Osteocyte (in vitro differentiated cells): ENCODE measurements around the gene POLH. TPM values are rescaled to one million over a fixed set of nuclear protein-coding genes. Genes with fewer than 3 reads are reported as not detected.

Source experiments
- DNase-seq: peaks from one replicate; pipeline ENCODE4 v3.0.0; 2021; ENCODE audit warnings: mixed read lengths; ENCODE audit not compliant: unreplicated experiment; ENCODE audit errors: extremely low spot score
- H3K27ac Mint-ChIP-seq: one replicate; pipeline ENCODE4 v1.8.0; 2021; ENCODE audit warnings: mild to moderate bottlenecking, mixed read lengths; ENCODE audit not compliant: unreplicated experiment
- H3K27me3 Mint-ChIP-seq: one replicate; pipeline ENCODE4 v1.8.0; 2021; ENCODE audit warnings: mixed read lengths; ENCODE audit not compliant: unreplicated experiment
- H3K36me3 Mint-ChIP-seq: one replicate; pipeline ENCODE4 v1.8.0; 2021; ENCODE audit warnings: mixed read lengths; ENCODE audit not compliant: unreplicated experiment
- H3K4me1 Mint-ChIP-seq: one replicate; pipeline ENCODE4 v1.8.0; 2021; ENCODE audit warnings: mixed read lengths; ENCODE audit not compliant: unreplicated experiment
- H3K4me3 Mint-ChIP-seq: one replicate; pipeline ENCODE4 v1.8.0; 2021; ENCODE audit warnings: mild to moderate bottlenecking, moderate library complexity, mixed read lengths; ENCODE audit not compliant: unreplicated experiment
- H3K9me3 Mint-ChIP-seq: one replicate; pipeline ENCODE4 v1.8.0; 2021; ENCODE audit warnings: mixed read lengths; ENCODE audit not compliant: unreplicated experiment
- CTCF ChIP-seq: fragments of 200-600 bp; sonication (generic); IDR thresholded peaks from 2 replicates; pipeline ENCODE4 v1.5.0; 2021; ENCODE audit warnings: antibody characterized with exemption, mild to moderate bottlenecking, moderate library complexity
- total RNA-seq: library from RNA; stranded (reverse); gene quantifications from 2 replicates; pipeline ENCODE4 v1.2.1, GENCODE V29; 2021

Gene POLH
- total RNA-seq, 1 donor from 2014 or later: 27.7 TPM

DNA sequence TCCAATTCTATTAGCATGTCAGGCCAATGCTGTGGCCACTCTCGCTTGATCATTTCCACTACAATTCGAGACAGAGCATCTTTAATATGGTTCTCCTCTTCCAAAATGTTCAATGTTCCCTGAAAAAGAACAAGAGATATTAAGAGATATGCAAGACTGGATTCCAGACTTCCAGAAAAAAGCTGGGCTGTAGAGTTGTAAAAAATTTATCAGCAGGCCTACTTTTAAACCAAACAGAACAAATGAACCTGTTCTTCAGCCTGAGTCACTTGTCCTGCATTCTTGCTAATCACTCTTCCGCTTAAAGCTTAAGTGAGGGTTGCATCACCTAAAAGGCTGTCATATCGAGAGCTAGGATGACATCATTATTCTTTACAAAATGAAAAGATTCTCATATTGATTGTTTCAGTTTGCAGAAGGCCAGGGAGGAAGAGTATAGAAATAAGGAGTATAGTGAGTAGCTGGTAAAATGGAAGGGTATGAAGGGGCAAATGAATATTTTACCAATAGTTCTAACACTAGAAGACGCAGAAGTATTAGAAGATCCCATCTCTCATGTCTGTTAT is 5.0 kb upstream of the POLH start:
- Mint-ChIP-seq H3K27ac (no peak overlapping the region), H3K36me3 (peaks cover 30% of the 10 kb centered on the region), H3K27me3 (no peaks in the 10 kb centered on the region), H3K9me3 (no peaks in the 10 kb centered on the region), H3K4me3 (no peak overlapping the region), H3K4me1 (peaks cover 8% of the 10 kb centered on the region)
- no peak for TF ChIP-seq CTCF
- no peak for DNase-seq

DNA sequence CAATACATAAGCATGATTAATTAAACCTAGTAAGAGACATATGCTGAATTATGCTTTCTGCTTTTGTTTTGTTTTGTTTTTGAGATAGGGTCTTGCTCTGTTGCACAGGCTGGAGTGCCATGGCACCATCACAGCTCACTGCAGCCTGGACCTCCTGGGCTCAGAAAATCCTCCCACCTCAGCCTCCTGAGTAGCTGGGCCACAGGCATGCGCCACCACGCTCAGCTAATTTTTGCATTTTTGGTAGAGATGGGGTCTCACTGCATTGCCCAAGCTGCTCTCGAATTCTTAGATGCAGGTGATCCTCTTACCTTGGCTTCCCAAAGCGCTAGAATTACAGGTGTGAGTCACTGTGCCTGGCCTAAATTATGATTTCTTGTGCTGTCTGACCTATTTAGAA is 4.0 kb upstream of the POLH start:
- H3K27ac Mint-ChIP-seq: no peak overlapping the region
- no peak for DNase-seq
- H3K27me3 Mint-ChIP-seq: no peaks in the 10 kb centered on the region
- H3K36me3 Mint-ChIP-seq: peaks cover 28% of the 10 kb centered on the region
- no peak for TF ChIP-seq CTCF
- peaks cover 11% of the 10 kb centered on the region for H3K4me1 Mint-ChIP-seq
- no peak overlapping the region for H3K4me3 Mint-ChIP-seq
- H3K9me3 Mint-ChIP-seq: no peaks in the 10 kb centered on the region

GRCh38 chr6:43575105-43575771 is 747 bp upstream of the POLH start:
- Mint-ChIP-seq H3K27me3 (no peaks in the 10 kb centered on the region), H3K4me3 (peak overlapping the region; percentile 96), H3K36me3 (peaks cover 19% of the 10 kb centered on the region), H3K4me1 (peaks cover 32% of the 10 kb centered on the region), H3K9me3 (no peaks in the 10 kb centered on the region), H3K27ac (peak overlapping the region; percentile 72)
- no peak for TF ChIP-seq CTCF
- DNase-seq: no peak

- peaks cover 10% of the 10 kb centered on the region for H3K36me3 Mint-ChIP-seq
- H3K9me3 Mint-ChIP-seq: no peaks in the 10 kb centered on the region
- peak overlapping the region; percentile 71 for H3K27ac Mint-ChIP-seq
- no peaks in the 10 kb centered on the region for H3K27me3 Mint-ChIP-seq
- TF ChIP-seq CTCF: no peak
- peaks cover 32% of the 10 kb centered on the region for H3K4me1 Mint-ChIP-seq
- no peak overlapping the region for H3K4me3 Mint-ChIP-seq
- DNase-seq: no peak
Observed at GRCh38 chr6:43578748-43579147, 2.8 kb downstream of the POLH start.

GRCh38 chr6:43579171-43579570 is 3.2 kb downstream of the POLH start:
- peaks cover 11% of the 10 kb centered on the region for H3K36me3 Mint-ChIP-seq
- no peak for DNase-seq
- no peak for TF ChIP-seq CTCF
- H3K4me1 Mint-ChIP-seq: peaks cover 32% of the 10 kb centered on the region
- no peaks in the 10 kb centered on the region for H3K9me3 Mint-ChIP-seq
- no peak overlapping the region for H3K4me3 Mint-ChIP-seq
- no peaks in the 10 kb centered on the region for H3K27me3 Mint-ChIP-seq
- H3K27ac Mint-ChIP-seq: peak overlapping the region; percentile 71
